AG04450 (cell line): ENCODE measurements around the gene NSFL1C. TPM values are rescaled to one million over a fixed set of nuclear protein-coding genes. Genes with fewer than 3 reads are reported as not detected.

Source experiments
- CTCF ChIA-PET: fragments of 300-600, 350-600 bp; formaldehyde crosslinking; extraction: SDS; loops from one replicate; lab custom pipeline; 2022; ENCODE audit warnings: antibody characterized with exemption, inconsistent platforms; lab: Charles Lee
- POLR2A ChIA-PET: fragments of 350-600 bp; formaldehyde crosslinking; extraction: SDS; loops from one replicate; lab custom pipeline; 2021; ENCODE audit warnings: antibody characterized with exemption, inconsistent platforms; lab: Yijun Ruan, JAX
- DNase-seq: peaks from one replicate; pipeline ENCODE4 v3.0.0-alpha.2; 2011; ENCODE audit warnings: low read depth, low spot score
- H3K27ac ChIP-seq: one replicate; pipeline ENCODE4 v1.5.1; 2012; ENCODE audit warnings: low read depth, low read length, control low read depth
- H3K27me3 ChIP-seq: one replicate; pipeline ENCODE4 v1.6.0; 2012; ENCODE audit warnings: low read length; ENCODE audit not compliant: control insufficient read depth, insufficient read depth
- H3K4me3 ChIP-seq: 2 replicates; pipeline ENCODE4 v1.5.1; 2011; ENCODE audit warnings: mild to moderate bottlenecking, low read depth, low read length, control low read depth
- H3K9me3 ChIP-seq: 2 replicates; pipeline ENCODE4 v1.5.1; 2012; ENCODE audit warnings: low read length; ENCODE audit not compliant: control insufficient read depth, insufficient read depth
- polyA plus RNA-seq: library from polyadenylated mRNA; depleted of rRNA; stranded (reverse); fragments of >200 nt; gene quantifications from 2 replicates; pipeline ENCODE4 v1.2.3, GENCODE V29; 2011
- TF ChIP-seq, protein P1 (sequence below): IDR thresholded peaks from 2 replicates; pipeline ENCODE4 v1.5.1; 2011; ENCODE audit warnings: low read depth, low read length, control low read depth, inconsistent platforms

The NSFL1C gene
- polyA plus RNA-seq, 1 experiment = 23.0 TPM

DNA sequence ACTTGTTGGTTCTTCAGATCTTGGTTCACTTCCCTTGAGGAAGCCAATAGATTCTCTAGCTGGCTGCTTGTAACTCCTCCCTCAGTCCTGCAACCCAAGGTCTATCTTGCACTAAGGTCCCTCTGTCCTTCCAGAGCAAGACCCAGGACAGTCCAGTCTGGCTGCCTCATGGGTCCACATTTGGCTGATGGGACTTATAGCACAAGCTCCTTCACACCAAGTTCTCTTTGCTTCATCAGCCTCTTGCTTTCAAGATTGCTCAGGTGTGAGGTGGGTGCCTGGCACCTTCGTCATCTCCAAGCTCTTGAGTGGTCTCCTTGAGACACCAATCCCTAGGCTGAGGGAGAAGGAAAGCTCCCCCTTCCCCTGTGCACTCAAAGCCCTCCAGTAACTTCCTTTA lies 28.3 kb downstream of the NSFL1C start:
- no peak overlapping the region for H3K27ac ChIP-seq
- ChIA-PET CTCF (interaction anchor here (0.6 to 5.0 kb wide), 19 partner anchors 9 to 228 kb away, joined by 3 to 54 read pairs (median 5); partner anchors contain the start of gene NSFL1C), POLR2A (no interaction called here)
- TF ChIP-seq, protein P1, sequence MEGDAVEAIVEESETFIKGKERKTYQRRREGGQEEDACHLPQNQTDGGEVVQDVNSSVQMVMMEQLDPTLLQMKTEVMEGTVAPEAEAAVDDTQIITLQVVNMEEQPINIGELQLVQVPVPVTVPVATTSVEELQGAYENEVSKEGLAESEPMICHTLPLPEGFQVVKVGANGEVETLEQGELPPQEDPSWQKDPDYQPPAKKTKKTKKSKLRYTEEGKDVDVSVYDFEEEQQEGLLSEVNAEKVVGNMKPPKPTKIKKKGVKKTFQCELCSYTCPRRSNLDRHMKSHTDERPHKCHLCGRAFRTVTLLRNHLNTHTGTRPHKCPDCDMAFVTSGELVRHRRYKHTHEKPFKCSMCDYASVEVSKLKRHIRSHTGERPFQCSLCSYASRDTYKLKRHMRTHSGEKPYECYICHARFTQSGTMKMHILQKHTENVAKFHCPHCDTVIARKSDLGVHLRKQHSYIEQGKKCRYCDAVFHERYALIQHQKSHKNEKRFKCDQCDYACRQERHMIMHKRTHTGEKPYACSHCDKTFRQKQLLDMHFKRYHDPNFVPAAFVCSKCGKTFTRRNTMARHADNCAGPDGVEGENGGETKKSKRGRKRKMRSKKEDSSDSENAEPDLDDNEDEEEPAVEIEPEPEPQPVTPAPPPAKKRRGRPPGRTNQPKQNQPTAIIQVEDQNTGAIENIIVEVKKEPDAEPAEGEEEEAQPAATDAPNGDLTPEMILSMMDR = no peak
- DNase-seq = no peak
- no peak overlapping the region for H3K4me3 ChIP-seq
- no peaks in the 10 kb centered on the region for H3K9me3 ChIP-seq
- no peaks in the 10 kb centered on the region for H3K27me3 ChIP-seq

DNA sequence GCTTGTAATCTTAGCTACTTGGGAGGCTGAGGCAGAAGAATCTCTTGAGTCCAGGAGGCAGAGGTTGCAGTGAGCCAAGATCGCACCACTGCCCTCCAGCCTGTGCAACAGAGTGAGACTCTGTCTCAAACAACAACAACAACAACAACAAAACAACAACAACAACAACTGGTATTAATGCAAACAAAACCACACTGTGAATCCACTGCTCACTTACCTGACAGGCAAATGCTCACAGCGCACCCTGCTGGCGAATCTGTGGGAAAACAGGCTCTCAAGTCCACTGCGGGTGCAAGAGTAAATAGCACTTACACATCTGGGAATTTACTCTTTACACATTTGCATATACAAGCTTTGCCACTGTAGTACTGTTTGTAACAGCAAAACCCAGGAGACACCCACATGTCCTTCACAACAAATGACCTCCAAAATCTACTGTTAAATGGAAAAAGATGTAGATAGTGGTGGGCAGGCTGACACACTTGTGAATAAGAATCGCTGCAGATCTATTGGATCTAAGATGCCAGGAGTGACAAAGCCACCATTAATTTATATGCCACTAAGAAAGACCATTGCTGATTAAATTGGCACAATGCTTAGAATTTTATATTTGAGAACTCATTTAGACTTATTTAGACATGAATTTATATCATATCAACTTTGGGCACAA lies 29.3 kb downstream of the NSFL1C start:
- H3K9me3 ChIP-seq = no peaks in the 10 kb centered on the region
- TF ChIP-seq, protein P1 = peak; percentile 89
- H3K27me3 ChIP-seq = no peaks in the 10 kb centered on the region
- peak; percentile 72 for DNase-seq
- ChIA-PET CTCF (interaction anchor here (0.6 to 5.0 kb wide), 31 partner anchors 8 to 329 kb away, joined by 3 to 54 read pairs (median 4); partner anchors contain the start of genes NSFL1C and SNPH), POLR2A (no interaction called here)
- no peak overlapping the region for H3K27ac ChIP-seq
- H3K4me3 ChIP-seq = no peak overlapping the region

DNA sequence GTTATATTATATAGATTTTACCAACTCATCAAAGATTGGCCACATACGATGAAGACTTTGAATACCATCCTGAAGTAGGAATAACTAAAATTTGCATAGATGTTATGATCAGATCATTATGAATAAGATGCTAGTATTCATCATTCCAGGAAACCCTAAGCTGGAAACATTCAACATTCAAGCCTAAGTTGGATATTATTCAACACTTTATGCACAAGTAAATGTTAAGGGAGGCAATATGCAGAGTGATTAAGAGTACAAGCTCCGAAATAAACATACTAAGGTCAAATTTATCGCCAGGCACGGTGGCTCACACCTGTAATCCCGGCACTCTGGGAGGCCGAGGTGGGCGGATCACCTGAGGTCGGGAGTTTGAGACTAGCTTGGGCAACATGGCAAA lies 30.4 kb downstream of the NSFL1C start:
- TF ChIP-seq, protein P1 = no peak
- CTCF ChIA-PET = interaction anchor here (0.7 to 5.0 kb wide), 18 partner anchors 9 to 620 kb away, joined by 3 to 54 read pairs (median 6); partner anchors contain the start of gene NSFL1C
- Histone ChIP-seq H3K4me3 (no peak overlapping the region), H3K27ac (no peak overlapping the region), H3K9me3 (no peaks in the 10 kb centered on the region), H3K27me3 (no peaks in the 10 kb centered on the region)
- DNase-seq = no peak
- POLR2A ChIA-PET = interaction anchor here (0.8 kb wide), 1 partner anchor 37 kb away, joined by 3 read pairs; no protein-coding TSS in a partner anchor

DNA sequence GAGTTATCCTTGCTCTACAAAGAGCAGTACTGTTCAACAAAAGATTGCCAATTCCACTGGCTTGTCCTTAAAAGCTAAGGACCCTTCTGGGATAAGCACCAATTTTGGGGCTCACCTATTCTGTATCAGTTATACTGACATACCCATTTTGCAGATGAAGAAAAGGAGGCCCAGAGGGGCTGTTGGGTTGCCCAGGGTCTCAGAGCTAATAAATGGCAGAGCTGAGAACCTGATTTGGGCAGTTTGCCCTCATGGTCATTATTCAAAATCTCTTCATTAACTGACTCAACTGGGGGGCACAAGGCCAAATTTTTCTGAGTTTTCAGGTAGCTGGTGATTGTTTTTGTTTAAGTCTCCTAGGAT lies 31.3 kb downstream of the NSFL1C start:
- CTCF ChIA-PET = interaction anchor here (0.7 to 5.0 kb wide), 10 partner anchors 8 to 1265 kb away, joined by 3 to 41 read pairs (median 6); partner anchors contain the start of genes NSFL1C and SDCBP2

More for the DNA sequence above, 31.3 kb downstream of the NSFL1C start:
- TF ChIP-seq, protein P1 = no peak
- H3K27me3 ChIP-seq = no peaks in the 10 kb centered on the region
- H3K4me3 ChIP-seq = no peak overlapping the region
- DNase-seq = no peak
- no peaks in the 10 kb centered on the region for H3K9me3 ChIP-seq
- POLR2A ChIA-PET = interaction anchor here (0.8 kb wide), 1 partner anchor 36 kb away, joined by 3 read pairs; no protein-coding TSS in a partner anchor
- no peak overlapping the region for H3K27ac ChIP-seq
